Epithelial cell of proximal tubule (primary cell): ENCODE measurements around the gene ST6GAL1. TPM values are rescaled to one million over a fixed set of nuclear protein-coding genes. Genes with fewer than 3 reads are reported as not detected.
"Not testable (repeated sequence)": the region's sequence is repeated elsewhere in the genome, so short reads cannot be mapped to it uniquely, and the experiment has no call there.

Source experiments
- DNase-seq: peaks from one replicate; pipeline ENCODE4 v3.0.0-alpha.2; 2011; ENCODE audit warnings: low read depth
- H3K4me3 ChIP-seq: 2 replicates; pipeline ENCODE4 v1.5.1; 2011; ENCODE audit warnings: low read depth, mild to moderate bottlenecking, low read length
- total RNA-seq: library from RNA; depleted of rRNA; stranded (reverse); fragments of >200 nt; gene quantifications from 2 replicates; pipeline ENCODE4 v1.2.3, GENCODE V29; 2015
- TF ChIP-seq, protein P1 (sequence below): conservative IDR thresholded peaks from 2 replicates; pipeline ENCODE4 v1.5.1; 2012; ENCODE audit warnings: low read depth, mild to moderate bottlenecking, low read length

The ST6GAL1 gene
- total RNA-seq, 1 donor from 2014 or later = 23.1 TPM

DNA sequence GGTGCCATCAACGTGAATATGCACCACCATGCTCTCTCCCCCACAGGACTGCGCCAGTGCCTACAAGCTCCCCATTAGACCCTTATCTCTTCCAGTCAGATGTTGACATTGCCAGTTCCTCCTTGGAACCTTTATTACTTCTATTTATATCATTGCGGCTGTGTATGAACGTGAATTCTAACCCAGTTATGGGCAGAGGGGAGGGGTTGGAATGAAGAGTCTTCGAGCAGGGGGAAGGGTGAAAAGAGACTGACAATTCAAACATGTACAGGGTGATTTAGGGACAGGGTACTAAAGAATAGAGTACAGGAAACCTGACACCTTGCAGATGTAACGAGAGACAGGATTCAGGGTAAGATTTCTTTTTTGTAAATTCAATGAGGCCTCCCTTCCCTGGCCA is 41.8 kb upstream of the ST6GAL1 start:
- TF ChIP-seq, protein P1, sequence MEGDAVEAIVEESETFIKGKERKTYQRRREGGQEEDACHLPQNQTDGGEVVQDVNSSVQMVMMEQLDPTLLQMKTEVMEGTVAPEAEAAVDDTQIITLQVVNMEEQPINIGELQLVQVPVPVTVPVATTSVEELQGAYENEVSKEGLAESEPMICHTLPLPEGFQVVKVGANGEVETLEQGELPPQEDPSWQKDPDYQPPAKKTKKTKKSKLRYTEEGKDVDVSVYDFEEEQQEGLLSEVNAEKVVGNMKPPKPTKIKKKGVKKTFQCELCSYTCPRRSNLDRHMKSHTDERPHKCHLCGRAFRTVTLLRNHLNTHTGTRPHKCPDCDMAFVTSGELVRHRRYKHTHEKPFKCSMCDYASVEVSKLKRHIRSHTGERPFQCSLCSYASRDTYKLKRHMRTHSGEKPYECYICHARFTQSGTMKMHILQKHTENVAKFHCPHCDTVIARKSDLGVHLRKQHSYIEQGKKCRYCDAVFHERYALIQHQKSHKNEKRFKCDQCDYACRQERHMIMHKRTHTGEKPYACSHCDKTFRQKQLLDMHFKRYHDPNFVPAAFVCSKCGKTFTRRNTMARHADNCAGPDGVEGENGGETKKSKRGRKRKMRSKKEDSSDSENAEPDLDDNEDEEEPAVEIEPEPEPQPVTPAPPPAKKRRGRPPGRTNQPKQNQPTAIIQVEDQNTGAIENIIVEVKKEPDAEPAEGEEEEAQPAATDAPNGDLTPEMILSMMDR = no peak
- DNase-seq = no peak

DNA sequence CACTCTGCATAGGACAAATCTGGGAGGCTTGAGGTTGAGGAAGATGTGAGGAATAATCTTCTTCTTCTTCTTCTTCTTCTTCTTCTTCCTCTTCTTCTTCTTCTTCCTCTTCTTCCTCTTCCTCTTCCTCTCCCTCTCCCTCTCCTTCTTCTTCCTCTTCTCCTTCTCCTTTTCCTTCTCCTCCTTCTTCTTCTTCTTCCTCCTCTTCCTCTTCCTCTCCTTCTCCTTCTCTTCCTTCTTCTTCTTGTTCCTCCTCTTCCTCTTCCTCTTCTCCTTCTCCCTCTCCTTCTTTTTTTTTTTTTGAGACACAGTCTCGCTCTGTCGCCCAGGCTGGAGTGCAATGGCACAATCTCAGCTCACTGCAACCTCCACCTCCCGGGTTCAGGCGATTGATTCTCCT is 40.6 kb upstream of the ST6GAL1 start:
- not testable (repeated sequence) for DNase-seq, H3K4me3 ChIP-seq

More for the DNA sequence above, 41.8 kb upstream of the ST6GAL1 start:
- no peak overlapping the region for H3K4me3 ChIP-seq

DNA sequence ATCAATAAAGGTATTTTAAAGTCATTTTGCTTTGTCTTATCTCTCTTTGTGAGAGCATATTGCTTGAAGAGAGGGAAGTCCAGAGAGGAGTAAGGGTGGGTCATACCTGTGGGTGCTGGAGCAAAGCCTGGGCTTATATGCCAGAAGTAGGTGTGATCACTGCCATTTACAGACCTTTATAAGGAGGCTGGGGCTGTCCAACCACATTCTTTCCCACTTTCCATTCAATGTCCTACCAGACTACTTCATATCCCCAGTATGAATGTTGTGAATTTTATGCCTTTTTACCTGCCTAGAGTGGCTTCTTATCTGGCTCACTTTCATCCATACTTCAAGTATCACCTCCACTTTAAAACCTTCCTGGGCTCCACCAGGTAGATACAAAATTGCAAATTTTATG is 39.4 kb upstream of the ST6GAL1 start:
- no peak overlapping the region for H3K4me3 ChIP-seq
- DNase-seq = no peak
- TF ChIP-seq, protein P1 = no peak

DNA sequence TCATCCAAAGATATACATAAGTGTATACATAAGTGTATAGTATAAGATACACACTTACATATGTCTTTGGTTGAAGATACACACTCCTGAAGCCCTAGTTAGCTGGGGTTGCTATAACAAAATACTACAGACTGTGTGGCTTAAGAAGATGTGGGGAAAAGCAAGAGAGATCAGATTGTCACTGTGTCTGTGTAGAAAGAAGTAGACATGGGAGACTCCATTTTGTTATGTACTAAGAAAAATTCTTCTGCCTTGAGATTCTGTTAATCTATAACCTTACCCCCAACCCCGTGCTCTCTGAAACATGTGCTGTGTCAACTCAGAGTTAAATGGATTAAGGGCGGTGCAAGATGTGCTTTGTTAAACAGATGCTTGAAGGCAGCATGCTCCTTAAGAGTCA is 37.3 kb upstream of the ST6GAL1 start:
- not testable (repeated sequence) for H3K4me3 ChIP-seq, DNase-seq

DNA sequence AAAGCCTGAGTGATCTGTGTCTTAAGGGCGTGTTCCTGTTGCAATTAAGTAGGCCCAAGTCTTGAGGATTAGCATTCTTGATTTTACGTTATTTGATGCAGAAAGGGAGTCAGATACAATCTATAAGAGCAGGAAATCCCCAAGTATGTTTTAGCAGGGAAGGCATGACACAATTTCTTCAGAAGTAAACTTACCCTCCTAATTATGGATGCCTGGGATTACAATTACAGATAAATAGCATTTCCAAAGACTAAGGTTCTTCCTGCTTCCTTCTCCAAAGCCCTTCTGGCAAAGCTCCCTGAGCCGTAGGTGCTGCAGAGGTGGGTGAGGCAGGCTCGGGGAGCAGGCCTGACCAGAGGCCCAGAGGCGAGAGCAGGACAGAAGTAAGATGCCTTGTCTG is 34.9 kb upstream of the ST6GAL1 start:
- TF ChIP-seq, protein P1 = no peak

DNA sequence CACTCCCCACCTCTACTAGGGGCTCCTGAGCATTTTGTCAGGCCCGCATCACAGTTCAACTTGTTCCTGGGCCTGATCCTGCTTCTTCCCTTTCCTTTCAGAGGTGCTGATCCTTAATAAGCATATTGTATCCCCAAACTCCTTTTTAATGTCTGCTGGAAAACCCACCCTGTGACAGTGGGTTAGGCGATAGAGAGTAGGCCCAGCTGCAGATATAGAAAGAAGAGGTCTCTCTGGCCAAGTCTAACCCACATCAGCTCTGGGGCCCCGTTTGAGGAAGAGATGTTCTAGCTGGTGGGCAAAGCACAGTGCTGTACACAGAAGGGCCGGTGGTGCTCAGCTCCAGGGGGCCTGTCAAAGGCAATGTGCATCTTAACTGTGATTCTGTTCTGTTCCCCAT is 34.3 kb upstream of the ST6GAL1 start:
- H3K4me3 ChIP-seq = no peak overlapping the region
- TF ChIP-seq, protein P1 = no peak
- no peak for DNase-seq

More for the DNA sequence above, 34.9 kb upstream of the ST6GAL1 start:
- DNase-seq = no peak
- H3K4me3 ChIP-seq = no peak overlapping the region

DNA sequence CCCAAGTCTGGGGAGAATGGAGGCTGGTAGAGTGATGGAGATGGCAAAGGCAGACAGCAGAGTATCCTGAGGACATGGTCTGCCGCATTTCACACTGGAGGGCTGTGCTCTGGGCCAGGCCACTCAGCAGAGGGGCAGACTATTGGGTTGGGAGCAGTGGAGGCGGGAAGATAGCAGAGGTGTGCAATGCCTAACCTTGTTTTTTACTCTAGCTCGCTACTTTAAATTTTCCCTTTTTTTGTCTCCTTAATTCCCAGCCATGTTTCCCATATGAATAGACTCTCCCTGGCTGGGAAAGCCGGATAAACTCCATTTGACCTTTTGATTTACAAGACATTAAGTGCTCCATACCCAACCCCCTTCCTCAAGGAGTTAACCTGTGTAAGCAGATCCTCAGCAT is 33.5 kb upstream of the ST6GAL1 start:
- DNase-seq = no peak
- no peak overlapping the region for H3K4me3 ChIP-seq
- TF ChIP-seq, protein P1 = no peak

DNA sequence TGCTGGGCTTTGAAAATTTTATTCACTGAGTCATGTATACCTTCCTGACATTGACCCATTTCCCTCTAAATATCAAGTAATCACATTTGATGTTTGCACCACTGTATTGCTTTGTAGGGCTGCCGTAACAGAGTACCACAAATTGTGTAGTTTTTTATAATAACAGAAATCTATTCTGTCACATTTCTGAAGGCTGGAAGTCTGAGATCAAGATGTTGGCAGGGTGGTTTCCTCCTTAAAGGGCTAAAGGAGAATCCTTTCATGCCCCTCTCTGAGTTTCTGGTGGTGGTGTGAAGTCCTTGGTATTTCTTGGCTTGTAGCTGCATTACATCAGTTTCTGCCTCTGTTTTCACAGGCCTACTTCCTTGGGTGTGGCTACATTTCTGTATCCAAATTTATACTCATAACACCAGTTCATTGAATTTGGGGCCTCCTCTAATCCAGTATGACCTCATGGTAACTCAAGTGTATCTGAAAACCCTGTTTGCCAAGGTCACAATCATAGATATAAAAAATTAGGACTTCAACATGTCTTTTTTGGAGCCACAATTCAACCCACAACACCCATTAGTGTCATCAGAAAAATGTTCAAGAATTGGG is 29.1 kb upstream of the ST6GAL1 start:
- TF ChIP-seq, protein P1 = no peak
- no peak overlapping the region for H3K4me3 ChIP-seq
- DNase-seq = no peak
